ENCODE measurements around the gene USP12. TPM values are rescaled to one million over a fixed set of nuclear protein-coding genes. Genes with fewer than 3 reads are reported as not detected.

The USP12 gene
- total RNA-seq, 4 donors from 2014 or later: 26.4 to 50.7 (median 31.7) TPM

DNA sequence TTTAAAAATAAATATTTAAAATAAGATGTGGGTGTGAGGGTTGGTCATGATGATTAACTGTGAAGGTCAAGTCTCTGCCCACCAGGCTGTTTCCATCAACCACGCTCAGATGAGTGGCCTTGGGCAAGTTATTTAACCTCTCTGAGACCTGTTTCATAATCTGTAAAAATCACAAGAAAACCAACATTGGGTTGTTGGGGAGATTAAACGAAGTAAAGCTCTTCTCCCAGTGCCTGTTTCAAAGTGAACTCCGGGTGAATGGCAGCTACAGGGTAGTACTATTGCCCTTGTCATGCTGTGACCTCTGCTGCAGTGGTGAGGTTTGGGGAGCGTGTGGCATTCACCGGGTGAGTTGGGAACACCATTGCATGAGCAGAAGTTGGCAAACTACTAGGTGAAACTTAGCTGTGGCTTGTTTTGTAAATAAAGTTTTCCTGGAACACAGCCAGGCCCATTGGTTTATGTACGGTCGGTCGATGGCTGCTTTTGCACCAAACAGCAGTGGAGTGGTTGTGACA lies 153.2 kb downstream of the USP12 start:
- 69% methylated on average over 8 of the region's 8 CpGs for WGBS
- no peak for TF ChIP-seq POLR2AphosphoS5 (IDR thresholded peaks at IDR 0.05)
- TF ChIP-seq POLR2A (IDR thresholded peaks at IDR 0.05): no peak
- TF ChIP-seq EP300 (IDR thresholded peaks at IDR 0.05): no peak
- TF ChIP-seq, protein P1, sequence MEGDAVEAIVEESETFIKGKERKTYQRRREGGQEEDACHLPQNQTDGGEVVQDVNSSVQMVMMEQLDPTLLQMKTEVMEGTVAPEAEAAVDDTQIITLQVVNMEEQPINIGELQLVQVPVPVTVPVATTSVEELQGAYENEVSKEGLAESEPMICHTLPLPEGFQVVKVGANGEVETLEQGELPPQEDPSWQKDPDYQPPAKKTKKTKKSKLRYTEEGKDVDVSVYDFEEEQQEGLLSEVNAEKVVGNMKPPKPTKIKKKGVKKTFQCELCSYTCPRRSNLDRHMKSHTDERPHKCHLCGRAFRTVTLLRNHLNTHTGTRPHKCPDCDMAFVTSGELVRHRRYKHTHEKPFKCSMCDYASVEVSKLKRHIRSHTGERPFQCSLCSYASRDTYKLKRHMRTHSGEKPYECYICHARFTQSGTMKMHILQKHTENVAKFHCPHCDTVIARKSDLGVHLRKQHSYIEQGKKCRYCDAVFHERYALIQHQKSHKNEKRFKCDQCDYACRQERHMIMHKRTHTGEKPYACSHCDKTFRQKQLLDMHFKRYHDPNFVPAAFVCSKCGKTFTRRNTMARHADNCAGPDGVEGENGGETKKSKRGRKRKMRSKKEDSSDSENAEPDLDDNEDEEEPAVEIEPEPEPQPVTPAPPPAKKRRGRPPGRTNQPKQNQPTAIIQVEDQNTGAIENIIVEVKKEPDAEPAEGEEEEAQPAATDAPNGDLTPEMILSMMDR (IDR thresholded peaks at IDR 0.05): no peak
- H3K27ac ChIP-seq: no peak overlapping the region

DNA sequence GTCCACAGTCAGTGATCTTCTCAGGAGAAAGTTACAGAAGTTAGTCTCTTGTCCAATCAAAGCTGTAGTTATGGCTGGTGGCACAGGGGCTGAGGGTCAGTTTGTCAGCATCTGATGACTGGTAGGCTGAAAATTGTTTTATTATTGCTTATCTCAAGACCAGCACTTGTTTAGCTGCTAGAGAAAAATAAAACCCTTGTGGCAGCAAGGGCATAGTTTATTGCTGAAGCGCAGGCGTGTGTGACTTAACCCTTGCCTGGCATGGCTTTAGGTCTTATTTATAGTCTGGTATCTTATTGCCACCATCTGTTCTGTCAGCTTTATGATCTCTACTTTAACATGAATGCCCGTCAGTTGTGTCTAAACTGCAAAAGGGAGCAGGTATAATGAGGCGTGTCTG lies 154.7 kb downstream of the USP12 start:
- TF ChIP-seq EP300 (IDR thresholded peaks at IDR 0.05) (no peak), POLR2AphosphoS5 (IDR thresholded peaks at IDR 0.05) (no peak), POLR2A (IDR thresholded peaks at IDR 0.05) (no peak)
- TF ChIP-seq, protein P1 (IDR thresholded peaks at IDR 0.05): no peak
- WGBS: 67% methylated on average over 4 of the region's 4 CpGs

More for the DNA sequence above, 153.2 kb downstream of the USP12 start:
- DNase-seq (ENCODE audit: low spot score in 2 of 2): no peak
- Histone ChIP-seq H3K27me3 (peaks cover 3% of the 10 kb centered on the region), H3K4me3 (no peak overlapping the region), H3K9me3 (no peaks in the 10 kb centered on the region), H3K36me3 (no peaks in the 10 kb centered on the region), H3K4me1 (no peaks in the 10 kb centered on the region)

More for the DNA sequence above, 154.7 kb downstream of the USP12 start:
- no peak overlapping the region for H3K27ac ChIP-seq
- H3K4me3 ChIP-seq: no peak overlapping the region
- peaks cover 3% of the 10 kb centered on the region for H3K27me3 ChIP-seq
- no peaks in the 10 kb centered on the region for H3K36me3 ChIP-seq
- no peak for DNase-seq (ENCODE audit: low spot score in 2 of 2)
- no peaks in the 10 kb centered on the region for H3K4me1 ChIP-seq
- H3K9me3 ChIP-seq: no peaks in the 10 kb centered on the region

Other genes with a start within 250 kb of the USP12 start
- 100 to 1,000 TPM; 337 to 951 (median 832) TPM for gene RPL21, start 79.7 kb upstream of the USP12 start, total RNA-seq
- 10 to 100 TPM in 3 of 4 donors, 1 to 10 TPM in 1; 7.9 to 17.5 (median 13.8) TPM for gene RASL11A, start 99.0 kb upstream of the USP12 start, total RNA-seq

All from suprapubic skin (tissue), 4 donors.